Upper lobe of left lung (tissue), 4 donors: ENCODE data around the gene GDPD2.

ENCODE experiments used
- CTCF ChIP-seq, 6 experiments: fragments of 450-650 bp in 4 of 6; fragments of 200-600 bp in 2 of 6; sonication (generic) in 2 of 6; IDR thresholded peaks; one replicate each; pipeline ENCODE4 v1.5.1; 2016 to 2019; ENCODE audit warnings: antibody characterized with exemption in 6 of 6
- EP300 ChIP-seq, 4 donors: sonication (generic); formaldehyde crosslinking; IDR thresholded peaks; one replicate each; pipeline ENCODE4 v1.5.1; 2017; ENCODE audit warnings: antibody characterized with exemption in 4 of 4, control low read depth in 2 of 4
- POLR2A ChIP-seq, 4 donors: fragments of 450-650 bp; IDR thresholded peaks; one replicate each; pipeline ENCODE4 v1.5.1; 2016 to 2017; ENCODE audit warnings: antibody characterized with exemption in 4 of 4, mild to moderate bottlenecking in 2 of 4
- POLR2AphosphoS5 ChIP-seq, 2 donors: sonication (generic); formaldehyde crosslinking; IDR thresholded peaks; one replicate each; pipeline ENCODE4 v1.5.1; 2017; ENCODE audit warnings: antibody characterized with exemption in 2 of 2

GRCh38 chrX:70432936-70433847 lies 10.1 kb downstream of the GDPD2 start:
- no peak for TF ChIP-seq CTCF (IDR thresholded peaks at IDR 0.05)
- TF ChIP-seq POLR2AphosphoS5 (IDR thresholded peaks at IDR 0.05), result no peak
- TF ChIP-seq POLR2A (IDR thresholded peaks at IDR 0.05), result no peak
- no peak for TF ChIP-seq EP300 (IDR thresholded peaks at IDR 0.05)
